ENCODE measurements around the gene INPP5B.

The INPP5B gene

GRCh38 chr1:37948166-37948565 is 1.3 kb upstream of the INPP5B start:
- peaks cover 2 to 3% of the 10 kb centered on the region in 2 experiments for H3K36me3 ChIP-seq (ENCODE audit: control insufficient read depth in 1 of 2, insufficient read depth in 2 of 2, low read length in 2 of 2)
- H3K9ac ChIP-seq (ENCODE audit: low read length) = no peak overlapping the region
- no peak overlapping the region for H4K12ac ChIP-seq (ENCODE audit: low read depth, low read length)
- H2AK5ac ChIP-seq (ENCODE audit: low read length) = no peak overlapping the region
- no peak overlapping the region for H3K27ac ChIP-seq (ENCODE audit: low read depth, low read length)
- H2BK120ac ChIP-seq (ENCODE audit: insufficient read depth, low read length, poor library complexity) = no peak overlapping the region
- H3K4me2 ChIP-seq (ENCODE audit: low read length) = no peak overlapping the region
- H3K4me1 ChIP-seq (ENCODE audit: control insufficient read depth in 1 of 2, insufficient read depth in 2 of 2, low read length in 2 of 2) = peaks cover 6 to 13% of the 10 kb centered on the region in 2 experiments
- H3K4me3 ChIP-seq (ENCODE audit: low read depth, low read length) = no peak overlapping the region
- no peak overlapping the region for H3K23ac ChIP-seq (ENCODE audit: low read length)
- WGBS (ENCODE audit: extremely low coverage, insufficient coverage, insufficient read length) = no CpG with 5 or more reads among the region's 2 CpGs
- H4K8ac ChIP-seq (ENCODE audit: low read depth, low read length) = no peak overlapping the region
- no peaks in the 10 kb centered on the region for H3K9me3 ChIP-seq (ENCODE audit: insufficient read depth, low read depth, low read length)
- H3K79me2 ChIP-seq (ENCODE audit: control insufficient read depth, insufficient read depth, low read length, poor library complexity) = peaks cover 2% of the 10 kb centered on the region
- peaks cover 4% of the 10 kb centered on the region for H3K79me1 ChIP-seq (ENCODE audit: low read length)
- no peak overlapping the region for H3K18ac ChIP-seq (ENCODE audit: low read length)
- H3K14ac ChIP-seq (ENCODE audit: low read length) = no peak overlapping the region
- no peak overlapping the region for H2BK12ac ChIP-seq (ENCODE audit: low read length)
- H2BK5ac ChIP-seq (ENCODE audit: low read depth, low read length, poor library complexity) = no peak overlapping the region
- H3K4ac ChIP-seq (ENCODE audit: low read depth, low read length) = no peak overlapping the region
- no peak overlapping the region for H2AFZ ChIP-seq (ENCODE audit: insufficient read depth, low read length, poor library complexity)
- no peaks in the 10 kb centered on the region for H3K27me3 ChIP-seq (ENCODE audit: insufficient read depth, low read length)
- DNase-seq = no peak
- no peak overlapping the region for H4K91ac ChIP-seq (ENCODE audit: low read depth, low read length)

GRCh38 chr1:37947364-37947763 is 511 bp upstream of the INPP5B start:
- no peak overlapping the region for H3K9ac ChIP-seq (ENCODE audit: low read length)
- H3K27me3 ChIP-seq (ENCODE audit: insufficient read depth, low read length) = no peaks in the 10 kb centered on the region
- no peaks in the 10 kb centered on the region for H3K9me3 ChIP-seq (ENCODE audit: insufficient read depth, low read depth, low read length)
- peaks cover 4% of the 10 kb centered on the region for H3K79me1 ChIP-seq (ENCODE audit: low read length)
- no peak overlapping the region for H4K12ac ChIP-seq (ENCODE audit: low read depth, low read length)
- peak overlapping the region; percentile 4 for H4K8ac ChIP-seq (ENCODE audit: low read depth, low read length)
- no peak overlapping the region for H2BK5ac ChIP-seq (ENCODE audit: low read depth, low read length, poor library complexity)
- peaks cover 2% of the 10 kb centered on the region for H3K79me2 ChIP-seq (ENCODE audit: control insufficient read depth, insufficient read depth, low read length, poor library complexity)
- no peak overlapping the region for H2AK5ac ChIP-seq (ENCODE audit: low read length)
- H3K4me1 ChIP-seq (ENCODE audit: control insufficient read depth in 1 of 2, insufficient read depth in 2 of 2, low read length in 2 of 2) = peaks cover 6 to 13% of the 10 kb centered on the region in 2 experiments
- no peak overlapping the region for H3K14ac ChIP-seq (ENCODE audit: low read length)
- H2BK120ac ChIP-seq (ENCODE audit: insufficient read depth, low read length, poor library complexity) = no peak overlapping the region
- WGBS (ENCODE audit: extremely low coverage, insufficient coverage, insufficient read length) = no CpG with 5 or more reads among the region's 6 CpGs
- H3K4me2 ChIP-seq (ENCODE audit: low read length) = no peak overlapping the region
- H3K4me3 ChIP-seq (ENCODE audit: low read depth, low read length) = no peak overlapping the region
- H2BK12ac ChIP-seq (ENCODE audit: low read length) = peak overlapping the region; percentile 63
- no peak overlapping the region for H3K18ac ChIP-seq (ENCODE audit: low read length)
- no peak overlapping the region for H3K27ac ChIP-seq (ENCODE audit: low read depth, low read length)
- no peak for DNase-seq
- H3K23ac ChIP-seq (ENCODE audit: low read length) = no peak overlapping the region
- H3K4ac ChIP-seq (ENCODE audit: low read depth, low read length) = no peak overlapping the region
- no peak overlapping the region for H4K91ac ChIP-seq (ENCODE audit: low read depth, low read length)
- H3K36me3 ChIP-seq (ENCODE audit: control insufficient read depth in 1 of 2, insufficient read depth in 2 of 2, low read length in 2 of 2) = peaks cover 3% of the 10 kb centered on the region in 2 experiments
- H2AFZ ChIP-seq (ENCODE audit: insufficient read depth, low read length, poor library complexity) = peak overlapping the region; percentile 1

GRCh38 chr1:37945743-37946702 is 830 bp downstream of the INPP5B start:
- Histone ChIP-seq H4K12ac (ENCODE audit: low read depth, low read length) (peak overlapping the region; percentile 33), H2BK120ac (ENCODE audit: insufficient read depth, low read length, poor library complexity) (no peak overlapping the region), H3K27me3 (ENCODE audit: insufficient read depth, low read length) (no peaks in the 10 kb centered on the region), H2AFZ (ENCODE audit: insufficient read depth, low read length, poor library complexity) (peak overlapping the region; percentile 56), H2BK5ac (ENCODE audit: low read depth, low read length, poor library complexity) (no peak overlapping the region), H3K79me1 (ENCODE audit: low read length) (peaks cover 4% of the 10 kb centered on the region), H2AK5ac (ENCODE audit: low read length) (peak overlapping the region; percentile 52), H3K4me2 (ENCODE audit: low read length) (peak overlapping the region; percentile 65), H3K79me2 (ENCODE audit: control insufficient read depth, insufficient read depth, low read length, poor library complexity) (peaks cover 2% of the 10 kb centered on the region), H4K8ac (ENCODE audit: low read depth, low read length) (peak overlapping the region; percentile 67), H3K4me1 (ENCODE audit: control insufficient read depth in 1 of 2, insufficient read depth in 2 of 2, low read length in 2 of 2) (peaks cover 6 to 12% of the 10 kb centered on the region in 2 experiments), H3K9ac (ENCODE audit: low read length) (peak overlapping the region; percentile 32), H3K36me3 (ENCODE audit: control insufficient read depth in 1 of 2, insufficient read depth in 2 of 2, low read length in 2 of 2) (peaks cover 3% of the 10 kb centered on the region in 2 experiments), H3K4ac (ENCODE audit: low read depth, low read length) (peak overlapping the region; percentile 18), H3K14ac (ENCODE audit: low read length) (peak overlapping the region; percentile 69), H3K18ac (ENCODE audit: low read length) (peak overlapping the region; percentile 20), H2BK12ac (ENCODE audit: low read length) (peak overlapping the region; percentile 30), H3K27ac (ENCODE audit: low read depth, low read length) (no peak overlapping the region), H3K4me3 (ENCODE audit: low read depth, low read length) (peak overlapping the region; percentile 80), H4K91ac (ENCODE audit: low read depth, low read length) (peak overlapping the region; percentile 74), H3K23ac (ENCODE audit: low read length) (no peak overlapping the region), H3K9me3 (ENCODE audit: insufficient read depth, low read depth, low read length) (no peaks in the 10 kb centered on the region)
- no CpG with 5 or more reads among the region's 23 CpGs for WGBS (ENCODE audit: extremely low coverage, insufficient coverage, insufficient read length)
- peak in 1 of 2 donors; percentile 45 for DNase-seq

GRCh38 chr1:37945251-37945650 is 1.6 kb downstream of the INPP5B start:
- Histone ChIP-seq H4K91ac (ENCODE audit: low read depth, low read length) (no peak overlapping the region), H2BK120ac (ENCODE audit: insufficient read depth, low read length, poor library complexity) (no peak overlapping the region), H3K27ac (ENCODE audit: low read depth, low read length) (no peak overlapping the region), H3K9me3 (ENCODE audit: insufficient read depth, low read depth, low read length) (no peaks in the 10 kb centered on the region), H3K9ac (ENCODE audit: low read length) (no peak overlapping the region), H2BK12ac (ENCODE audit: low read length) (no peak overlapping the region), H3K4me2 (ENCODE audit: low read length) (no peak overlapping the region), H4K8ac (ENCODE audit: low read depth, low read length) (no peak overlapping the region), H3K4ac (ENCODE audit: low read depth, low read length) (no peak overlapping the region), H3K4me3 (ENCODE audit: low read depth, low read length) (no peak overlapping the region), H3K79me2 (ENCODE audit: control insufficient read depth, insufficient read depth, low read length, poor library complexity) (peaks cover 2% of the 10 kb centered on the region), H3K18ac (ENCODE audit: low read length) (no peak overlapping the region), H3K23ac (ENCODE audit: low read length) (no peak overlapping the region), H3K4me1 (ENCODE audit: control insufficient read depth in 1 of 2, insufficient read depth in 2 of 2, low read length in 2 of 2) (peaks cover 6 to 11% of the 10 kb centered on the region in 2 experiments), H2AFZ (ENCODE audit: insufficient read depth, low read length, poor library complexity) (no peak overlapping the region), H3K79me1 (ENCODE audit: low read length) (peaks cover 4% of the 10 kb centered on the region), H3K27me3 (ENCODE audit: insufficient read depth, low read length) (no peaks in the 10 kb centered on the region), H3K14ac (ENCODE audit: low read length) (no peak overlapping the region), H2AK5ac (ENCODE audit: low read length) (no peak overlapping the region), H2BK5ac (ENCODE audit: low read depth, low read length, poor library complexity) (no peak overlapping the region), H4K12ac (ENCODE audit: low read depth, low read length) (no peak overlapping the region), H3K36me3 (ENCODE audit: control insufficient read depth in 1 of 2, insufficient read depth in 2 of 2, low read length in 2 of 2) (peaks cover 3 to 5% of the 10 kb centered on the region in 2 experiments)
- DNase-seq = no peak
- no CpG with 5 or more reads among the region's 5 CpGs for WGBS (ENCODE audit: extremely low coverage, insufficient coverage, insufficient read length)

Measured in trophoblast cell (in vitro differentiated cells and primary cell).